Neural crest cell (in vitro differentiated cells): ENCODE data around the gene EGR1. TPM values are rescaled to one million over a fixed set of nuclear protein-coding genes. Genes with fewer than 3 reads are reported as not detected.

Source experiments
- DNase-seq: peaks from one replicate; pipeline ENCODE4 v3.0.0; 2021; ENCODE audit warnings: low read depth, mixed read lengths, low spot score
- H3K27ac Mint-ChIP-seq: one replicate; pipeline ENCODE4 v1.8.0; 2021; ENCODE audit warnings: mild to moderate bottlenecking, mixed read lengths; ENCODE audit not compliant: unreplicated experiment
- H3K27me3 Mint-ChIP-seq: 2 replicates; pipeline ENCODE4 v1.8.0; 2021; ENCODE audit warnings: low read depth, mild to moderate bottlenecking, mixed read lengths
- H3K36me3 Mint-ChIP-seq: 2 replicates; pipeline ENCODE4 v1.8.0; 2021; ENCODE audit warnings: low read depth, mild to moderate bottlenecking, mixed read lengths
- H3K4me1 Mint-ChIP-seq: 2 replicates; pipeline ENCODE4 v1.8.0; 2021; ENCODE audit warnings: mixed read lengths
- H3K4me3 Mint-ChIP-seq: one replicate; pipeline ENCODE4 v1.8.0; 2021; ENCODE audit warnings: mild to moderate bottlenecking, mixed read lengths
- H3K9me3 Mint-ChIP-seq: 2 replicates; pipeline ENCODE4 v1.8.0; 2021; ENCODE audit warnings: mixed read lengths
- CTCF ChIP-seq: fragments of 200-600 bp; sonication (generic); conservative IDR thresholded peaks from 2 replicates; pipeline ENCODE4 v1.5.0; 2021; ENCODE audit warnings: antibody characterized with exemption, mild to moderate bottlenecking
- total RNA-seq: library from RNA; stranded (reverse); gene quantifications from 2 replicates; pipeline ENCODE4 v1.2.1, GENCODE V29; 2021

EGR1 gene
- total RNA-seq, 1 donor from 2014 or later: 21.5 TPM

GRCh38 chr5:138466900-138467710 lies 1.8 kb downstream of the EGR1 start:
- Mint-ChIP-seq H3K9me3 (no peaks in the 10 kb centered on the region), H3K4me1 (peaks cover 33% of the 10 kb centered on the region), H3K27me3 (peaks cover 14% of the 10 kb centered on the region), H3K36me3 (peaks cover 20% of the 10 kb centered on the region), H3K27ac (peak overlapping the region; percentile 10), H3K4me3 (peak overlapping the region; percentile 90)
- no peak for TF ChIP-seq CTCF
- DNase-seq: no peak

GRCh38 chr5:138467711-138468132 lies 2.4 kb downstream of the EGR1 start:
- Mint-ChIP-seq H3K27me3 (peaks cover 14% of the 10 kb centered on the region), H3K4me1 (peaks cover 33% of the 10 kb centered on the region), H3K36me3 (peaks cover 20% of the 10 kb centered on the region), H3K4me3 (peak overlapping the region; percentile 90), H3K9me3 (no peaks in the 10 kb centered on the region), H3K27ac (peak overlapping the region; percentile 78)
- TF ChIP-seq CTCF: no peak
- DNase-seq: no peak

GRCh38 chr5:138468133-138468965 lies 3.1 kb downstream of the EGR1 start:
- Mint-ChIP-seq H3K27ac (peak overlapping the region; percentile 78), H3K9me3 (no peaks in the 10 kb centered on the region), H3K4me3 (peak overlapping the region; percentile 90), H3K4me1 (peaks cover 31% of the 10 kb centered on the region), H3K27me3 (peaks cover 14% of the 10 kb centered on the region), H3K36me3 (peaks cover 20% of the 10 kb centered on the region)
- DNase-seq: no peak
- TF ChIP-seq CTCF: no peak

GRCh38 chr5:138468966-138469539 lies 3.8 kb downstream of the EGR1 start:
- Mint-ChIP-seq H3K9me3 (no peaks in the 10 kb centered on the region), H3K4me1 (peaks cover 26% of the 10 kb centered on the region), H3K27me3 (peaks cover 14% of the 10 kb centered on the region), H3K4me3 (peak overlapping the region; percentile 90), H3K36me3 (peaks cover 20% of the 10 kb centered on the region), H3K27ac (no peak overlapping the region)
- DNase-seq: no peak
- TF ChIP-seq CTCF: no peak

- TF ChIP-seq CTCF: no peak
- H3K27ac Mint-ChIP-seq: no peak overlapping the region
- H3K9me3 Mint-ChIP-seq: no peaks in the 10 kb centered on the region
- peak overlapping the region; percentile 1 for H3K4me3 Mint-ChIP-seq
- H3K27me3 Mint-ChIP-seq: peaks cover 14% of the 10 kb centered on the region
- H3K36me3 Mint-ChIP-seq: peaks cover 20% of the 10 kb centered on the region
- DNase-seq: no peak
- H3K4me1 Mint-ChIP-seq: peaks cover 26% of the 10 kb centered on the region
Measured at GRCh38 chr5:138469540-138470321, 4.5 kb downstream of the EGR1 start.
